HG02852 (cell line): ENCODE results near the gene FOXP1.
A peak's percentile ranks its signal among the peaks of the same experiment; 100 is the strongest.

ENCODE experiments used
- ATAC-seq: cut with Tn5 transposase; IDR thresholded peaks from one replicate; pipeline ENCODE4 v1.9.1; 2021; ENCODE audit warnings: mild to moderate bottlenecking, moderate library complexity; ENCODE audit not compliant: unreplicated experiment

FOXP1 gene

DNA sequence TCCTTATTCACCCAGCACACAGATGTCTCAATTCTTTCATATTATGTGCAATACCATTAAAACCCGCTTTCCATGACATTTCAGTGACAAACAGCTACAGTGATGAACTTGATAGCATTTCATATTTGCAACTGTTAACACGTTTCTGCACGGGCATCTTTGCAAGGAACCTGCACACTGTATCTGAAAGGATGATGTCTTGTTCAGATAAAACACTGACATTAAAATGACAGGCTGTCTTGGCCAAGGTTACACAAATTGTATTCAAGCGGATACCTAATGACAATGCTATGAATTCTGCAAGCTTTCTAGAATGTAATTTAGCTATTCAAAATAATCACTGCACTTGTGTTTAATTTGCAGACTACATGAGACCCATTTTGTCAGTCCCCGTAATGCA lies 529.2 kb downstream of the FOXP1 start:
- ATAC-seq: no peak

DNA sequence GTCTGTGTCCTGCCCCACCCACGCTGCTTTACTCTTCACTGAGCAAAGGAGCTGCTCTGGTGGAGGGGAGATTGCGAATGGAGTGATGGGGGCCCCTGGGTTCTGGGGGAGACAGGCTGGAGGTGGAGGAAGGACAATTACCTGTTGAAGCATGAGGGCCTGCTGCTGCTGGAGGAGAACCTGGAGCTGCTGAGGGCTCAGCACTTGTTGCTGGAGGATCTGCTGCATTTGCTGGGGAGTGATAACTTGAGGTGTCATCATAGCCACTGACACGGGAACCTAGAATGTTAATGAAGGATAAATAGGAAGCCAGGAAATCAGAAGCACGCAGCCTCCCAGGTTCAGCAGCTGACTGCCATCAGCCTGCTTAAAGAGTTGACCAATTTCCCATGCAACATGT lies 530.0 kb downstream of the FOXP1 start:
- no peak for ATAC-seq

DNA sequence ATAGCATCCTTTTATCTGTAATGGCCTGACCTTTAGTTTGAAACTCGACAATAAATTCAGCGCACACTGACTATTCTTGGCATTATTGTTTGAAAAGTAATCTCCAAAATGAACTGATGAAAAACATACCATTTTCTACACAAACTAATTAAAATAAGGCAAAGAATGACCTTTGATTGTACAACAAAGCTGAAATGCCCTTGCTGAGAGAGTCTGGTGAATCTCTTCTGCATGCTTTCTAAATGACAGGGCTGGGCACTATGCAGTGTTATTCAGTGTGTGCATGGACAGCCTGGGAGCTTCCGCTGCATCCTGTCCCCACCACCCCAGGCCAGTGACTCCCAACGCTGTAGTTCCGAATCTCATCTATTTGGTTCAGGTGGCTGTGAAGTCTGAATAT lies 530.8 kb downstream of the FOXP1 start:
- no peak for ATAC-seq

DNA sequence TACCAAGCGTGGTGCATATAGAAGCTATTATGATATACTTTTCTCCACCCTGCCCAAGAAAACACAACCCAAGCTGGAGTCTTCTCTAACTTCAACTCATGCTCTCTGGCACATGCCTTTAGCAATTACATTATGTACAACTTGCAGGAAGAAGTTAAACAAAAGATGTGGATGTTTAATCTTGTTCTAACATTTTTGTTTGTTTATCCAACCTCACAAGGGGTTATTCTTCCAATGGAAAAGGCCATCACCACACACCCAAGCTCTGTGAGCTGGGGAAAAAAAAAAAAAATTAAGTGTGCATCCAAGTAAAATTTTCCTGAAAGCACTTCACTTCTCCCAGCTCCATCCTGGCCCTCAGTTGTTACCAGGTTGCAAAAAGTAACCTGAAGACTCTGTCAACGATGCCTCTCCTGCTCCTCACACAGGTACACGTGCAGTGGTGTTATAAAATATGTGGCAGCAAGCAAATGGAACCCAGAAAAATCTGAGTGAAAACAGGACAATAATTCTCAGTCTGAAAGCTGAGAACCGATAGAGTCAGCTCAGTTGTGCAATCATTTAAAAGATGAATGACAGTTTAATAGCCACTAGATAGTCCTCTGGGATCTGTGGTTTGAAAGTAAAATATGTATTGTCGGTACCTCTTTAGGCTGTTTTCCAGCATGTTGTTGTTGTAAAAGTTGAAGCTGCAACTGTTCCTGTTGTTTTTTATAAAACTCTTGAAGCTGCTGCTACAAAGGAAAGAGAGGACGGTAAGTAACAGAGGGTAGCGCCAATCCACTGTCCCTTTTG lies 531.4 kb downstream of the FOXP1 start:
- ATAC-seq: no peak

DNA sequence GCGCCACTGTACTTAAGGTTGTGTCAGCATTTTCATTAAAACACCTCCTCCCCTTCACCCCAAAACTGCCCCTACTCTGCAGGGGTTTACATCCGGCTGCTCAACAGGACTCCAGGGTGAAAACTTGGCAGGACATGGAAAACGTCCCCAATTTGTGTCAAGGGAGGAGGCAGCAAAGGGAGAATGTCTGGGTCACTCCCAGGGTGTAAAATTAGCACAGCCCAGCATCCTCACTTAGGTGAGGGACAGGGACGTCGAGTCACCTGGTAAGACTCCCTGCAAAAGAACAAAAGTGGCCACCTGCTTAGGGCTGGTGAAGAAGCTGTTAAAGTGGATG lies 532.3 kb downstream of the FOXP1 start:
- ATAC-seq: no peak

DNA sequence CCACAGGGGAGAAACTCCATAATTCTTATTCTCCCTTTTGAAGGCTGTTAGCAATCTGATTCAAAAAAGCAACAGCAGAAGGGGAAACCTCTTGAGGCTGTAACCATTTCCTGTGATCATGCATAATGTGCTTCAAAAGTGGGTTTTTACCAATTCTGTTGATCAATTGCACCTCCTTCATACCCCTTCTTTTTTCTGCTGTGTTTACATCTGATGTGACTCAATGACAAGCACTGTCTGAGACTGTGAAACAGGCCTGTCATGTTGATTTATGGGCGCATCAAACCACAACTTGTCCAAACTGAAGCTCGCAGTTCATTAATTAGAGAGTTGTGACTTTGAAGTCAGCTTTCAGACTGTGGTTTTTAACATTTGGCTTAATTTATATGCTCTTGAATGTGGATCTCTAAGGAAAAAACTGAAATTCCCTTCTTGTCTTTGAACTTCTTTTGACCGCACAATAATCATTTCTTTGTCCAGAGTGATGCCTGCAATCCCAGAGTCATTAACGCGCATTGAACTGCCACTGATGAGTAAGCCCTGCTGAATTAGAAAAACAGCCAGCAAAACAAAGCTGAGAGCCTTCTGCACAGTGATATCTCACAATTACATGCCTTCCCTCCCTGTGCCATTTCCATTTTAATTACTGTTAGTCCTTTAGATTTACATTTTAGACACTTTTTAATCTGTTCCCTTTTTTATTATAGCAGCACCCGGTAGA lies 532.8 kb downstream of the FOXP1 start:
- ATAC-seq: no peak

DNA sequence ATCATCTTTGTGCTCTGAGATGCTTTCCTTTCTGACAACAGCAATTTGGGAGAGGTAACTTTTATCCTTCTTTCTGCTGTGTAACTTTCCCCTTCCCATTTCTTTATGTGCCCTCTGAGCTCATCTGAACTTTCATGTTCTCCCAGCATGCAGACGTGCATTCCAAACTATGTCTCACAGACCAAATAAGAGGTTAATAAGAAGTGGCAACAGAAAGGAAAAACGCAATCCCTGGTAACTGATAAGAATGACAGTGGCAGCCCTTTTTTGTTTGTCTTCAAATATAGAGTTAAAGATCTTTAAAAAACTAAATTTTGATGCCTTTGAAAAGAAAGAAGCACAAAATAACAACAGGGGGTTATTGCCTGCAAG lies 533.4 kb downstream of the FOXP1 start:
- ATAC-seq: no peak

DNA sequence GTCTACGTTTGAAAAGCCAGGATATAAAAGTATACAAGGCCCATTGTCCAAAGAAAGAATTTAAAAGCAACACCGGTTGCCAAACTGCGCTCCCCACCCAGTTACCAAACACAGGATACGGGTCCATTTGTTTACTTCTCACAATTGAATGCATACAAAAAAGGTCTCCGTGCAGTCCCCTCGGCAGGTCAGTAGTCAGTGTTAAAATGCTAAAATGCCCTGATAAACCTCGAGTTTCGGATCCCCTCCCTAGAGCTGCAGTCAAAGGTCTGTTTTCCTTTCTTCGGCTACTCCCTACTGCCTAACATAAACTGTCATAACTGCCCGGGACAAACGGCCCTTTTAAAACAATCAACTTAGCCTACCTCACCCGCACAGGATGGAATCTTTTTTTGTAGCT lies 534.6 kb downstream of the FOXP1 start:
- no peak for ATAC-seq

DNA sequence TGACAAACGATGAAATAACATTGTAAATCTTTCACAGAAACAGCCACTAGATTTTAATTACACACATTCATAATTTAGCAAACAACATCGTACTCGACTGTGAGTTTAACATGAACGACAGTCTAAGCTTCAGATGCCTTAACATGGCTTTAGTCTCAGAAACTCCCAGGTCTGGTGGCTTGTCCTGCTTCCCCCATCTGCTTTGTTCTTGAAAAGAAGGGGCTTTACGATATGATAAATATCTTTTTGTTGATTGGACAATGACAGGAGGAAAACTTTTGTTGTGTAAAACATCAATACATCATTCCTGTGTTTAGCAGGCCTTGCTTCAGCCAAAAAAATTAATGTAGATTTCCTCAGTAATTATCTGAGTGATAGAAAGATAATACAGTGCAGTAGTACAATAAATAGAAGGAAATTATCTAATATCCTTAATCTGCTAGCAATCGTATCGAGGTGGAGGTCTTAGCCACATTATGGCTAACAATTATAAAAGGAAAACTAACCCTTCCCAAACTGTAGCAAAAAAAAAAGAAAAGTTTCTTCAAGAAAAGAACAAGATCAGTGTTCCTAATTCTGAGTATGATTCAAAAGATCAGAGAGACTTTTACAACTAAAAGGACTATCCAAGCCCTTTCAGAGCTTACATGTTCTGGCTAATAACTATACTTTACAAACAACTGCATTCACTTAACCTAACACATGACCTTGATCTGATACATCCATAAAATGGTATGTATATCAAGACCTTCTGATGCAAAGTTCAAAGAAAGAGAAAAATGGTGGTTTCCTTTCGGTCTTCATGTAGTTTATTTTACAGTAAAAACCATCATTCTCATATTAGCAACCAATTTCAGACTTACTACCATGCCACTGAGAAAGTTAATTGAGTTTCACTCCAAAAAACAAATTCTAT lies 535.7 kb downstream of the FOXP1 start:
- ATAC-seq: no peak

DNA sequence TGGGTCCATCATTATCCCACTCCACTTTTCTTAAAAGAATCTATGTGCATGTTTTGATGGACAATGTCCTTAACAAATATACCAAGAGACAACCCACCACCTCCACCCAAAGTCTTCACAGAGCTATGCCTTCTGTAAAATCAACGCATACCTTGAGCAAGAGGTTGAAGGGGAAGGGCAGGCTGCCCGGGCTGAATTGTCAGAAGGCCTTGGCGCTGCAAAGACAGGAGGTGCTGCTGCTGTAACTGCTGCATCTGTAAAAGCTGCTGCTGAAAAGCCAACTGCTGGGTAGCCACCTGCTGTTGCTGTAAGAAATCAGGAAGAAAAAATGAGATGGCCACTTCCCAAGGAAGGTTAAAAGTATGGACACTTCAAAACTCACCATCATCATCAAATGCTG lies 536.7 kb downstream of the FOXP1 start:
- ATAC-seq: no peak

DNA sequence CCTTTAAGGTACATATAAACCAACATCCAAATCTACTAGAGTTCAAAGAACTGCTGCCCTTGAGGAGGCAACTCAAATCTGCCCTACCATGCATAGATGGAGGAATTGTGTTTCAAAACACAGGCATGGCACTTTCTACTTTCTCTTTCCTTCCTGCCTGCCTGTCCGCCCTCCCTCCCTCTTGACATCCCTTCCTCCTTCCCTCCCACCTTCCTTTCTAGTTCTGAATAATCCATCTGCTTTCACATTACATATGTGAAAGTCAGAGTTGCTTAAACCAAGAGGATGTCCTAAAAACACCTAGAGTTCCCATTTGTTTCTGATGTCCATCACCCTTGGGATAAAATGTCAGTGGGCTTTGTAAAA lies 537.6 kb downstream of the FOXP1 start:
- peak; percentile 78 for ATAC-seq

DNA sequence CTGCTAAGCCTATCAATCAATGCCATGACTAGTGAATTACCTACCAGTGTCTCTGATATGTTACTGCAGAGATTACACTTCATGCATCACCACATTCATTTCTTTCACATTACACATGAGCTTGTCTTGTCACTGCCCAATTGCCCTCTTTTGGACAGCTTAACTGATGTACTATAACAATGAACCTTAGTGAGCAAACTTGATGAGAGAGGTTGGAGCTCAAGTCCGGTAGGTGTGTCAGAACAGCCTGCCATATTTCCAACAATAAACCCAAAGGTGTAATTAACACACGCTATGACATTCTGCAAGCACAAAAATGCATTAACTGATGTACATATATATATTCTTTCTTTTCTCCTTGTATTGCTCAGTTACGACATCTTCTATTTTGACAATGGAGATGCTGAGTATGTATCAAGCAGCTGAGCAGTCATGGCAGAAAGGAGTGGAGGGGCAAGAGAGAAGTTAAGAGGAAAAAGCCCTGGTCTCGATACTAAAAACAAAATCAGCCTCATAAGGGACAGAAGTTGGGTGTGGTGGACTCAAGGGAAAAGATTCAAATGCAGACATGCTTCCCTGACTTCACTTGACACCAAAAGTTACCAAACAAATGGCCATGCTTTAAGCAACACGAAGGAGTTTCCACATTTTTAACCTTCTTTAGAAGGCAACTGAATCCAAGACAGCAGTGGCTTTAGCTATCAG lies 538.2 kb downstream of the FOXP1 start:
- ATAC-seq: no peak

DNA sequence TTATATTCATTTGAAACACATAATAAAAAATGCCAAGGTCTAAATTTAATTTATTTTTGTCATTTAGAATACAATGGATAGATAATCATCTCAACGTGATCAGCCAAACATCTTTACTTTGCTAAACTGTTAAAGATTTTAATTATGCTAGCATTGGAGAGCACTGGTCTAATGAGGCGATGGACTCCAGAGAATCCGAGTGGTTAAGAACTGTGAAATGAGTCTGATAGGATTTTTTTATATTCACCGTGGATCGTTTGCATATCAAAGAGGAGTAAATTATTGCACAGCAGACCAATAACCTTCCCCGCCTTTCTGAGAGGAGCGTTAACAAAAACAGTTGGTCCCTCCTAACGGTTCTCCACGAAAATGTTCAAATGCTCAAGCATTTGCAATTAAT lies 540.8 kb downstream of the FOXP1 start:
- ATAC-seq: no peak

DNA sequence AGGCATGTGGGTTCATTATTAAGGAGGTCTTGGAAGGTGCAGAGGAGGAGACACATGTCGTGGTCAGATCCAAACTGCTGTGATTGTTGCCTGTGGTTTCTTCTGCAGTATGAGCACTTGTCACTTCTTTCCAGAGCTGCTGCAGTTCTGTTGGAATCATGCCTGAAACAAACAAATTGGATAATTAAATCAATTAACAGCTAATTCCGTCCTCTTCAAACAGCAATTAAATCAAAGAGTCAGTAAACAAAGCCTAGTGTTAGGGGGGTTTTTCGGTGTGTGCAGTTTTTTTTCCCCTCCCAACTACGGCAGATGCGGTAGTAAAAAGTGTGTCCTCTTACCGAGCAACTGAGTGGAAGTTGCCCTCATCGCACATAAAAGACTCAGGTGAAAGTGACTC lies 542.2 kb downstream of the FOXP1 start:
- ATAC-seq: no peak

DNA sequence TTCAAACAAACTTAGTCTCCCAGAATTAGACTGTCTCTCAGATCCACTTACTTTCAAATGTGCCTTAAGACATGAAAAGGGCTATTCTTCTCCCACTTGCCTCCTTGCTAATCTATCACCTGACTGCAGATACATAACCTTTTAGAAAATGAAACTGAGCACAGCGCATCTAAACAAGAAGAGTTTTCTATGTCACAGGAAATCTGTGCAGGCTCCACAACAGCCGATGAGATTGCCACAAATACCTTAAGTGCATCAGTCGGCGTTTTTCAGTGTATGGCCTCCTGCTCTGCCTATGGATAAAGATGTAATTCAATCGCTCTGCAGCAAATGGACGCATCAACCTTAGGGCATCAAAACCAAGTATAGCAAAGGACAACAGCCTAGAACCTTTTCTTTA lies 544.2 kb downstream of the FOXP1 start:
- ATAC-seq: no peak

DNA sequence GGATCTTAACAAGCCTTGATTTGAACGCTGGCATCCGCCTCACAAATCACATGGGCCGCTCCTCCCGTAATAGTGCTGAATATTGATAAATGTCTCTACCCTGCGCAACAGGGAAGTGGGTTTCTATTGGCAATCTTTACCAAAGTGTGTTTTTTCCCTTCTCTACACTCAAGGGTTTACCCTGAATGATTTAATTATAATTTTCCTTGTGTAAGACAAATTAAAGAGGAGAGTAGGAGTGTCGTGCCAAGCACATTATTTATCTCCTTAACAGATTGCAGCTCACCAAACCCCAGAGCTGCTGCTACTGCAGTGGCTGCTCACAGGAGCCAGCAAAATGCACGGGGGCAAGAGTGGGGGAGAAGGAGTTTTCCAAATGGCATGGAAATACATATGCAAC lies 545.8 kb downstream of the FOXP1 start:
- no peak for ATAC-seq

DNA sequence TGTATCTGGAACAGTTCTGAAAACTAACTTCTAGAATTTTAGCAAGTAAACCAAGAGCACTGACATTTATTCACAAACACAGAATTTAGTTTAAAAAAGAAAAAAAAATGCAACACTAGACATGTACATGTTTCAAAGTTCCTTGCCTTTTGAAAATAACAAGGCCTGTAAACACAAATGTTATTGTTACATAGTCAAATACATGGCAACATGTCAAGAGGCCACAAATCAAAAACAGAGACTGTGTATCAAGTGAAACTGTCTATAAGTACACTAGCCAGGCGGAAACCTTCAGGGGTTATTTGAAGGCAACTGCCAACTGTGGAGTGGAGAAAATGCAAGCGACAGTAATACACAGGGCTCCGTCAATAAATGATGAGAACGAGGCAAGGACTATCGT lies 547.6 kb downstream of the FOXP1 start:
- no peak for ATAC-seq

DNA sequence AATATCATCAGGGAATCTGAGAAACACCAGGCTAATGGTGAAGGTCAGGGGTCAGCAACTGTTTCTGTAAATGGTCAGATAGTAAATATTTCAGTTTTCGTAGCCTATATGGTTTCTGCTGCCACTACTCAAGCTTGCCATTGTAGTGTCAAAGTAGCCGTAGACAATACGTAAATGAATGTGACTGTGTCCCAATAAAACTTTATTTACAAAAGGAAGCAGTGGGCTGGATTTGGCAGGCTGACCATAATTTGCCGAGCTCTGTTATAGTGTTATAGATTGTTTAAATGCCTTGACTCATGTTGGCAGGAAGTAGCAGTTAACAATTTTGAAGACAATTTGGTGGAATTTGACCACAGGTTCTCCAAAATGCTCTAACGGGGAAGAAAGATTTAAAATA lies 548.2 kb downstream of the FOXP1 start:
- ATAC-seq: no peak

DNA sequence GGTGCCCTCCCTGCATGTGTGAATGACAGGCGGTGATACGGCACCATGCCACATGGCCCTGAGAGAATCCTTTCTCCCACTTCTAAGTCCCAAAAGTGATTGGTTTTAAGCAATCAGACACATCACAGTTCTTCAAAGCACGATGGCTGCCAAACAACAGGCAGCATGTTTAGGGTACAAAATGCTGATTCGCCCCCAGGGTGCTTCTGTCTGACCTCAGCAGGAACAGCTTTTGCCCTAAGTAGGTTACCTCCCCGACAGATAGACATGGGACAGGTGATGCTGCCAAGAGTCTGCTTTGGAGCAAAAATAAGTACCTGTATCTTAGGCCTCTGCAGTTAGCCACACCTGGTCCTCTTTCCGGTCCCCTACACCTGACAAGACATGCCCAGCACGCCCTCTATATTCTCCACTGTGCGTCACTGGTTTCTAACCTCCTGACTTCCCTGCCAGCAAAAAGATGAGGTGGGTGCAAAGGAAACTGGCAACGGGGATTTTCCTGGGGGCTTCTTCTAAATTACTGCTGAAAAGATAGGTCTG lies 549.8 kb downstream of the FOXP1 start:
- no peak for ATAC-seq

DNA sequence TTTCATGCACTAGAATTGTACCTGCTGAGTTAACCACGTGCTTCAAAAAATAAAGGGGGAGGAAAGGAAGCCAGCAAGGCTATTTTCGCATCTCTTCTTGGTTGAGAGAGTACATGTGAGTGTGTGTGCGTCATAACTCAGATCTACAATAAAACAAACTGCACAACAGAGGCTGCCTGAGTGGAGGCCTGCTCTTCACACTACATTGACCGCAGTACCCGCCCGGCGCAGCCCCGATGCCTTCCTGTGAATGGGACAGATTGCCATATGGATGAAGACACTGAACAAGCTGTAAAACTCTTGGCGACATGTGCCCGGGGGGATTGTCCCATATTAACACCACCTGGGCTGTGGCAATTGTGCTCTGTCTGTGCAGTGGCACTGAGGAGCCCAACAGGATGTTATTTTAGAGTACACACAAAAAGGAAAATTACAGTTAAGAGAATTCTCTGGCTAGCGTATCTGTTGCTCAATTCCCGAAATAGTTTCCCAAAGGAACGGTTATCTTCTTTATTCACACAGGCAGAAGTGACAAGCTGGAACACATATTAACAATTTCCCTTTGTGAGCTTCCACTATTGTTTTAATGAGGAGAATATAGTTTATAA lies 551.5 kb downstream of the FOXP1 start:
- no peak for ATAC-seq

DNA sequence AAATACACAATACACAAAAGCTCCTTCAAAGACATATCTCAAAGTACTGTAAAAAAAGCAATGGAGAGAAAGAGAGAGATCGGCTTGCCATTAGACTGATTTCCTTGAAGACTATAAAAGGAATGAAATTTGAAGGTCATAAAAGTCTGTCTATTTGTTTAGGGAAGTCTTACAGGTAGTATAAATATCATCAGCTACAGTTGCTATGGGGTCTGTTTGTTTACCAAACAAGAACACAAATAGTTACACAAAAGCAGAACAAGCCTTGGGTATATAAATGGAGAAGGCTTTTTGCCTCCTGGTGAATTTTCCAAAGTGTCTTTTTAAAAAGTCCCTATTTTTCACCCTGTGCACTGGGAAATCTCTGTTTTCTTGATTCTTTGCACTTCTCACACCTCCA lies 552.3 kb downstream of the FOXP1 start:
- ATAC-seq: no peak
